DOHH2 (cell line): Measurements from ENCODE around the gene PLB1.

Experiments used
- H3F3A ChIP-seq: fragments of 200-600 bp; sonication (generic), shearing (Covaris generic); 2 replicates; pipeline ENCODE4 v1.6.0; 2016; ENCODE audit warnings: antibody characterized with exemption, mild to moderate bottlenecking; ENCODE audit not compliant: control insufficient read depth, insufficient read depth
- H3K27ac ChIP-seq: fragments of 200-600 bp; sonication (generic); 2 replicates; pipeline ENCODE4 v1.5.1; 2014; ENCODE audit warnings: low read depth, mild to moderate bottlenecking, low read length, moderate library complexity
- H3K27me3 ChIP-seq: fragments of 200-600 bp; sonication (generic); 2 replicates; pipeline ENCODE4 v1.6.1; 2014; ENCODE audit warnings: mild to moderate bottlenecking, low read length, mixed read lengths; ENCODE audit not compliant: control insufficient read depth
- H3K36me3 ChIP-seq: fragments of 200-600 bp; sonication (generic); 2 replicates; pipeline ENCODE4 v1.6.1; 2014; ENCODE audit warnings: mild to moderate bottlenecking, low read length, moderate library complexity, mixed read lengths; ENCODE audit not compliant: control insufficient read depth
- H3K4me1 ChIP-seq: fragments of 200-600 bp; sonication (generic); 2 replicates; pipeline ENCODE4 v1.6.1; 2014; ENCODE audit warnings: mild to moderate bottlenecking, low read length, mixed read lengths; ENCODE audit not compliant: control insufficient read depth
- H3K4me2 ChIP-seq: fragments of 200-600 bp; sonication (generic); 2 replicates; pipeline ENCODE4 v1.6.0; 2014; ENCODE audit warnings: mild to moderate bottlenecking, low read length, moderate library complexity
- H3K4me3 ChIP-seq: fragments of 200-600 bp; sonication (generic); 2 replicates; pipeline ENCODE4 v1.5.1; 2014; ENCODE audit warnings: mild to moderate bottlenecking, low read length, mixed read lengths
- H3K79me2 ChIP-seq: fragments of 200-600 bp; sonication (generic); 2 replicates; pipeline ENCODE4 v1.6.1; 2014; ENCODE audit warnings: mild to moderate bottlenecking, low read length, mixed read lengths; ENCODE audit not compliant: control insufficient read depth
- H3K9me2 ChIP-seq: fragments of 200-600 bp; sonication (generic); replicated peaks from 2 replicates; pipeline ENCODE4 v1.6.1; 2014; ENCODE audit warnings: mild to moderate bottlenecking, low read length, mixed read lengths; ENCODE audit not compliant: control insufficient read depth
- H3K9me3 ChIP-seq: fragments of 200-600 bp; sonication (generic); 2 replicates; pipeline ENCODE4 v1.6.1; 2014; ENCODE audit warnings: antibody characterized with exemption, low read length, mixed read lengths; ENCODE audit not compliant: control insufficient read depth, insufficient read depth
- H4K20me1 ChIP-seq: fragments of 200-600 bp; sonication (generic); 2 replicates; pipeline ENCODE4 v1.6.0; 2014; ENCODE audit warnings: low read depth, mild to moderate bottlenecking, antibody characterized with exemption, low read length, moderate library complexity; ENCODE audit not compliant: control insufficient read depth, insufficient read depth
- EZH2phosphoT487 ChIP-seq: fragments of 200-600 bp; sonication (generic); IDR thresholded peaks from 2 replicates; pipeline ENCODE4 v1.6.1; 2017; ENCODE audit warnings: borderline replicate concordance, mild to moderate bottlenecking, antibody characterized with exemption, low read length, moderate library complexity, mixed read lengths
- TF ChIP-seq, protein P1 (sequence below): fragments of 200-600 bp; sonication (generic); IDR thresholded peaks from one replicate; pipeline ENCODE4 v1.5.1; 2014; ENCODE audit warnings: antibody characterized with exemption, mild to moderate bottlenecking, low read depth, low read length; ENCODE audit not compliant: poor library complexity, severe bottlenecking

Gene PLB1

DNA sequence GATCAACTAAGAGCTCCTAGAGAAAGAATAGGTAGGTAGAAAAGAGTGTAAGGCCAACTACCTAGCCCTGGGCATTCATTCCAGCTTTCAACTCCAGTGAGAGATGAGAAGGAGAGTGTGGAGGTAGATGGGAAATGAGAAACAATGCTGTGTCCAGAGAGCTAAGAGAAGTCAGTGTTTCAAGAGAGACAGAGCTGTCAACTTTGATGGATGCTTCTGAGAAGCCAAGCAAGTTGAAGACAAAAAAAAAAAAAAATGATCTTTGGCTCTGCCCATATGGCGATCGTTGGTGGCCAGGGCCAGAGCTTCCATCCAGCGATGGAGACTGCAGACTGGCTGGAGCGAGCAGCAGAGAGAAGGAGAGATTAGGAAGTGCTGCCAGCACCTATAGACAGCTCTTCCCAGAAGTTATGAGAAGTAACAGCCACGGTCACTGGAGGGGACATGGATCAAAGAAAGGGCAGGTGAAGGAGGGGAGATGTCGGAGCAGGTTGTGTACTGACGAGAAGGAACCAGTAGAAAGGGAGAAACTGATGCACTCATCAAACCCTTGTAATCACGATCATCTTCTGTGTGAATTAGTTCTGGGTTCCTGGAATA is 143.3 kb downstream of the PLB1 start:
- H3K9me3 ChIP-seq: no peaks in the 10 kb centered on the region
- no peaks in the 10 kb centered on the region for H3K36me3 ChIP-seq
- no peak overlapping the region for H3K4me3 ChIP-seq
- no peaks in the 10 kb centered on the region for H3K4me1 ChIP-seq
- TF ChIP-seq, protein P1, sequence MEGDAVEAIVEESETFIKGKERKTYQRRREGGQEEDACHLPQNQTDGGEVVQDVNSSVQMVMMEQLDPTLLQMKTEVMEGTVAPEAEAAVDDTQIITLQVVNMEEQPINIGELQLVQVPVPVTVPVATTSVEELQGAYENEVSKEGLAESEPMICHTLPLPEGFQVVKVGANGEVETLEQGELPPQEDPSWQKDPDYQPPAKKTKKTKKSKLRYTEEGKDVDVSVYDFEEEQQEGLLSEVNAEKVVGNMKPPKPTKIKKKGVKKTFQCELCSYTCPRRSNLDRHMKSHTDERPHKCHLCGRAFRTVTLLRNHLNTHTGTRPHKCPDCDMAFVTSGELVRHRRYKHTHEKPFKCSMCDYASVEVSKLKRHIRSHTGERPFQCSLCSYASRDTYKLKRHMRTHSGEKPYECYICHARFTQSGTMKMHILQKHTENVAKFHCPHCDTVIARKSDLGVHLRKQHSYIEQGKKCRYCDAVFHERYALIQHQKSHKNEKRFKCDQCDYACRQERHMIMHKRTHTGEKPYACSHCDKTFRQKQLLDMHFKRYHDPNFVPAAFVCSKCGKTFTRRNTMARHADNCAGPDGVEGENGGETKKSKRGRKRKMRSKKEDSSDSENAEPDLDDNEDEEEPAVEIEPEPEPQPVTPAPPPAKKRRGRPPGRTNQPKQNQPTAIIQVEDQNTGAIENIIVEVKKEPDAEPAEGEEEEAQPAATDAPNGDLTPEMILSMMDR: no peak
- no peak for TF ChIP-seq EZH2phosphoT487
- no peaks in the 10 kb centered on the region for H4K20me1 ChIP-seq
- no peak overlapping the region for H3K4me2 ChIP-seq
- no peaks in the 10 kb centered on the region for H3K79me2 ChIP-seq
- H3K27ac ChIP-seq: no peak overlapping the region
- H3K27me3 ChIP-seq: no peaks in the 10 kb centered on the region
- H3F3A ChIP-seq: no peaks in the 10 kb centered on the region
- no peaks in the 10 kb centered on the region for H3K9me2 ChIP-seq

DNA sequence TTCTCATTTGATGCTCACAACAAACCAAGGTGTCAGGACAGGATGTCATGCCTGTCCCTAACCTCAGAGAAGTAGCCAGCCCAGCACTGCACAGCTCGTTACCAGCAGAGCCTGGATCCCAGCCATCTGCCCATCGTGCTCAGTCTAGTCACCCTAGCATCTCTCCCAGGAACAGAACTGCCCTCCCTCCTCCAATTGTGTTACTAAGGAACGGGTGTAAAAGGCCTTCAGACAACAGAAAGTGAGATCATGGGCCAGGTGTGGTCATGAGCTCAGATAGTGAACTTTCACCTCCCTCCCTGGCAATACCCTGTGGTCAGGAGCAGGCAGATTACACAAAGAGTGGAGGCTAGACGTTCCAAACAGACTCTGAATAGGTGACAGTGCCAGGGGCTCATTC is 144.0 kb downstream of the PLB1 start:
- no peaks in the 10 kb centered on the region for H3K9me3 ChIP-seq
- no peaks in the 10 kb centered on the region for H3K4me1 ChIP-seq
- H3K36me3 ChIP-seq: no peaks in the 10 kb centered on the region
- H3K27me3 ChIP-seq: no peaks in the 10 kb centered on the region
- no peak overlapping the region for H3K4me2 ChIP-seq
- no peaks in the 10 kb centered on the region for H3K79me2 ChIP-seq
- H4K20me1 ChIP-seq: no peaks in the 10 kb centered on the region
- H3K9me2 ChIP-seq: no peaks in the 10 kb centered on the region
- no peak overlapping the region for H3K4me3 ChIP-seq
- no peak for TF ChIP-seq EZH2phosphoT487
- TF ChIP-seq, protein P1: no peak
- H3K27ac ChIP-seq: no peak overlapping the region
- H3F3A ChIP-seq: no peaks in the 10 kb centered on the region

DNA sequence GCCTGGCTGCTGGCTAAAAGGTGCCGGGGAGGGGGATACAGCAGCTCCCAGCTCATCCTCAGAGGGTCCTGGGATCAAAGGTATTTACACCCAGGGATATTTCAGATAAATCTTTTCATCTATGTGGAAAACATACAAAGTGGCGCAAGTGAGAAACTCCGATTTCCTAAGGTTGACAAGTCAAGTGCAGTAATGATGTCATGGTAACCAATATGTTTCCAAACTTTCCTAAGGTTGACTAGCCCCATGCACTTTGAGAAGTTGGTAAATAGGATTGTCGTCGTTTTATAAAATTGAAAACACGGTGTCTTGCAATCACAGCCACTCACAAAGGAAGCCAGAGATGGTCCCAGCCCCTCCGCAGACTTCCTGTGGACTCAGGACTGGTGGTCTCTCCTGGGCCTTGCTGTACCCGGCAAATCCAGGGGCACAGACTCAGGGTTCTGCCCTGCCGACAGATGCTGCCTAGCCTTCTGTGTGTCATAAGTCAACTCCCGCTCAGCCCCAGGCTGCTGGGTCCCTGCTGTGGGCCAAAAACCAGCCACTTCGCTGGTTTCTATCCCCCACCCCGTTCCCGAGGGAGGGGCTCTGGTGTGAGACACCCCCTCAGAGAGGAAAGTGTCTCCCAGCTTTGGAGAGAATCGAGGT is 144.5 kb downstream of the PLB1 start:
- no peak overlapping the region for H3K4me2 ChIP-seq
- no peaks in the 10 kb centered on the region for H3K4me1 ChIP-seq
- H3K36me3 ChIP-seq: no peaks in the 10 kb centered on the region
- TF ChIP-seq, protein P1: no peak
- no peak for TF ChIP-seq EZH2phosphoT487
- H3K9me2 ChIP-seq: no peaks in the 10 kb centered on the region
- H4K20me1 ChIP-seq: no peaks in the 10 kb centered on the region
- H3K9me3 ChIP-seq: no peaks in the 10 kb centered on the region
- H3F3A ChIP-seq: no peaks in the 10 kb centered on the region
- no peak overlapping the region for H3K4me3 ChIP-seq
- no peak overlapping the region for H3K27ac ChIP-seq
- H3K27me3 ChIP-seq: no peaks in the 10 kb centered on the region; the same call in 1 of the 2 replicates
- H3K79me2 ChIP-seq: no peaks in the 10 kb centered on the region
